Metanephros (tissue), 2 donors: ENCODE data around the gene ERO1B. TPM values are rescaled to one million over a fixed set of nuclear protein-coding genes. Genes with fewer than 3 reads are reported as not detected.
A peak's percentile ranks its signal among the peaks of the same experiment; 100 is the strongest.

Source experiments
- small RNA-seq: library from RNA; depleted of rRNA; stranded (forward); fragments of <200 nt; gene quantifications from one replicate; pipeline ENCODE3, GENCODE V24; 2014; ENCODE audit warnings: low replicate concordance
- total RNA-seq: library from RNA; depleted of rRNA; stranded (reverse); fragments of >200 nt; gene quantifications from one replicate; pipeline ENCODE4 v1.2.3, GENCODE V29; 2014

The ERO1B gene, protein sequence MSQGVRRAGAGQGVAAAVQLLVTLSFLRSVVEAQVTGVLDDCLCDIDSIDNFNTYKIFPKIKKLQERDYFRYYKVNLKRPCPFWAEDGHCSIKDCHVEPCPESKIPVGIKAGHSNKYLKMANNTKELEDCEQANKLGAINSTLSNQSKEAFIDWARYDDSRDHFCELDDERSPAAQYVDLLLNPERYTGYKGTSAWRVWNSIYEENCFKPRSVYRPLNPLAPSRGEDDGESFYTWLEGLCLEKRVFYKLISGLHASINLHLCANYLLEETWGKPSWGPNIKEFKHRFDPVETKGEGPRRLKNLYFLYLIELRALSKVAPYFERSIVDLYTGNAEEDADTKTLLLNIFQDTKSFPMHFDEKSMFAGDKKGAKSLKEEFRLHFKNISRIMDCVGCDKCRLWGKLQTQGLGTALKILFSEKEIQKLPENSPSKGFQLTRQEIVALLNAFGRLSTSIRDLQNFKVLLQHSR
- 8.5 TPM for total RNA-seq

DNA sequence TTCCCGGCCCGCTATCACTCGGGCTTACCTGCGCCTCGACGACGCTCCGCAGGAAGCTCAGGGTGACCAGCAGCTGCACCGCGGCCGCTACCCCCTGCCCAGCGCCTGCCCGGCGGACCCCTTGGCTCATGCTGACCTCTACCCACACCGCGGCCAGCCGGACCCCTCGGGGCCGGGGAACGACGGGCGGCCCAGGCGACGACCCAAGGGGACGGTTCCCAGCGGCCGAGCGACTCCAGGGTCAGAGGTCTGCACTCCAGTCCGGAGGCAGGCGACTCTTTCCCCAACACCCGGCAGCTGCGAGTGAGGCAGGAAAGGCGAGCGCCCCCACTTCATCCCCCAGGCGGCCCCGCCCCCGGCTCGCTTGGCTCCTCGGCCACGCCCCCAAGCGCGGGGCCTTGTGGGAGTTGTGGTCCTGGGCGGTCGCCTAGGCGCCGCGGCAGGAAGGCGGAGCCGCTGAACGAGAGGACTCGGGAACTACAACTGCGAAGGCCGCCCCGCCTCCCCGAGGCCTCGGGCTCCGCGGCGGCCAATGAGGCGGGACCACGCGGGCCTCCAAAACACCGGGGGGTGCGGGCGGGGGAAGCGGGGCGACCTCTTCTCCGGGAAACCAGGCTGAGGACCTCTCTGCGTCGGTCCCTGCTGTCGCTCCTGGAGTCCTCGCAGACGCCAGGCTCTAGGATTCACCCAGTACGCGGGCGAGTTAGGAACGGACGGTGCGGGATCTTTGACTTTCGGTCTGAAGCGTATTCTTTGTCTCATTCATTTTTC, at the start of gene ERO1B:
ERO1B (minus strand) TSS at position 305 of the 771 bp plus-strand sequence; CDS start at position 130, 175 bp downstream.

Small RNA genes within 50 kb of the gene (small RNA-seq; reads per million reads assigned to genes)
- gene RNU2-70P: 1.4 reads per million, percentile 86 among the genes with 10 or more reads in this experiment

Other genes starting within 250 kb of the ERO1B start
- 156 TPM for gene NID1, start 216.9 kb downstream of the ERO1B start, total RNA-seq
- 23.5 TPM for gene GPR137B, start 139.4 kb downstream of the ERO1B start, total RNA-seq
- 4.6 TPM for gene EDARADD, start 112.3 kb upstream of the ERO1B start, total RNA-seq
- 95.3 TPM for gene LGALS8, start 242.0 kb upstream of the ERO1B start, total RNA-seq